CD8-positive, alpha-beta memory T cell (primary cell): ENCODE measurements around the gene TRIM16. TPM values are rescaled to one million over a fixed set of nuclear protein-coding genes. Genes with fewer than 3 reads are reported as not detected.
"Not testable (repeated sequence)": the region's sequence is repeated elsewhere in the genome, so short reads cannot be mapped to it uniquely, and the experiment has no call there.

Experiments used
- CTCF ChIA-PET: fragments of 350-600 bp; sonication (Branson Sonifier 250); formaldehyde crosslinking; loops from one replicate; lab custom pipeline; 2021; ENCODE audit warnings: antibody characterized with exemption; lab: Charles Lee
- POLR2A ChIA-PET: fragments of 350-600 bp; sonication (Branson Sonifier 250); formaldehyde crosslinking; loops from one replicate; lab custom pipeline; 2021; ENCODE audit warnings: antibody characterized with exemption; lab: Charles Lee
- DNase-seq, 5 donors: peaks; one replicate each; pipeline versions ENCODE4 v3.0.0 to v3.0.0-alpha.2; 2020 to 2022; ENCODE audit warnings: mixed read lengths in 1 of 5
- H3K27ac ChIP-seq: one replicate; pipeline ENCODE4 v1.7.0; 2013; ENCODE audit warnings: low read depth, mild to moderate bottlenecking, low read length, moderate library complexity
- H3K27me3 ChIP-seq: 2 replicates; pipeline ENCODE4 v1.7.0; 2013; ENCODE audit warnings: low read length, mild to moderate bottlenecking; ENCODE audit not compliant: insufficient read depth, poor library complexity, severe bottlenecking
- H3K36me3 ChIP-seq: 2 replicates; pipeline ENCODE4 v1.7.0; 2013; ENCODE audit warnings: mild to moderate bottlenecking, low read length, moderate library complexity; ENCODE audit not compliant: insufficient read depth
- H3K4me1 ChIP-seq: 2 replicates; pipeline ENCODE4 v1.7.0; 2013; ENCODE audit warnings: mild to moderate bottlenecking, low read length, moderate library complexity; ENCODE audit not compliant: insufficient read depth
- H3K4me3 ChIP-seq: 2 replicates; pipeline ENCODE4 v1.7.0; 2013; ENCODE audit warnings: mild to moderate bottlenecking, low read length
- H3K9me3 ChIP-seq: 2 replicates; pipeline ENCODE4 v1.7.0; 2013; ENCODE audit warnings: mild to moderate bottlenecking, low read length
- H3K27ac Mint-ChIP-seq, 8 donors: one replicate each; pipeline ENCODE4 v1.8.0; 2020 to 2021; ENCODE audit warnings: mixed read lengths in 8 of 8, mild to moderate bottlenecking in 6 of 8, inconsistent platforms in 3 of 8, moderate library complexity in 3 of 8
- H3K27me3 Mint-ChIP-seq, 2 donors: one replicate each; pipeline ENCODE4 v1.8.0; 2020 to 2021; ENCODE audit warnings: mixed read lengths in 2 of 2, mild to moderate bottlenecking in 1 of 2, moderate library complexity in 1 of 2
- H3K36me3 Mint-ChIP-seq, 3 donors: one replicate each; pipeline ENCODE4 v1.8.0; 2020 to 2021; ENCODE audit warnings: mixed read lengths in 3 of 3, inconsistent platforms in 1 of 3, mild to moderate bottlenecking in 1 of 3
- H3K4me1 Mint-ChIP-seq, 3 donors: one replicate each; pipeline ENCODE4 v1.8.0; 2020 to 2021; ENCODE audit warnings: mixed read lengths in 3 of 3, inconsistent platforms in 1 of 3, mild to moderate bottlenecking in 1 of 3
- H3K4me3 Mint-ChIP-seq, 7 donors: one replicate each; pipeline ENCODE4 v1.8.0; 2020 to 2021; ENCODE audit warnings: mixed read lengths in 7 of 7, mild to moderate bottlenecking in 6 of 7, moderate library complexity in 4 of 7, inconsistent platforms in 2 of 7
- H3K9me3 Mint-ChIP-seq, 5 donors: one replicate each; pipeline ENCODE4 v1.8.0; 2020 to 2022; ENCODE audit warnings: mixed read lengths in 5 of 5, mild to moderate bottlenecking in 3 of 5, moderate library complexity in 2 of 5, inconsistent platforms in 1 of 5
- polyA plus RNA-seq: library from polyadenylated mRNA; unstranded; fragments of 300-500 nt; fragmentation: Illumina TruSeq; gene quantifications from one replicate; pipeline ENCODE4 v1.2.3, GENCODE V29; 2021
- total RNA-seq, 2 experiments: library from RNA; stranded (reverse); gene quantifications; one replicate each; pipeline ENCODE4 v1.2.3, GENCODE V29; 2021

Gene TRIM16
- total and polyA plus RNA-seq, 3 experiments from 2014 or later, result 1.8 to 8.2 (median 8.1) TPM

DNA sequence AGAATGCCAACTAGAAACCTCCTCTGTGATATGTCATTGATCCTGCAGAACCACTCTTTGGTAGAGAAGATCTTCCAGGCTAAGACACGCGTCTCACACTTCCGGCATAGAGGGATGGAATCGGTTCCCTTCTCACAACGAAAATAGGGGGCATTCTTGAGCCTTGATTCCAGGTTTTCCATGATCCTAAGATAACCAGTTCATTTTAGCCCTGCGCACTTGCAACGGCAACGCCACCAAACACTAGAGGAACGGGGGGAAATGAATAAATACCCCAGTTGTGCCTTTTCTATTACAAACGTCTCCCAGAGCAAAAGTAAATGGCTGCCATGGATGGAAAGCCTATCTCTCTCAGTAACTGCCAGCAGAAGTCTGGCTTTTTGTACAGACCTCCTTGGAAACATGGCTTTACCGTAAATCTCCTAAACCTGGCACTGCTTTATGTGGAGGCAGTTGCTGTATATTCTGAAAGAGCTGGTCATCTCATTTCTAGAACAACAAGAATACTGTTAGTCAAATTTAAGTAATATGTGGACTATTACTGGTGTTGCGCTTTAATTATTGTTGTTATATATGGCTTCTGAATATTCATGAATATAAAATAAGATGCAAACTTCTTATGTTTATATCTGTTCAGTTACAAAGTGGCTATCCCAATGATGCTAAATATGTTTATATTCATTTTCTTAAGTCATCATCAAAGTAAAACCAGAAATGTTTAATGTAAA is 64.6 kb downstream of the TRIM16 start, which contains the start of gene FBXW10B:
TSS of gene FBXW10B (minus strand) at position 374 of the 728 bp plus-strand sequence. CDS start at position 182, 192 bp downstream.
- H3K4me3 ChIP-seq, H3K4me3 Mint-ChIP-seq, CTCF ChIA-PET, H3K27me3 ChIP-seq, H3K4me1 ChIP-seq, H3K36me3 ChIP-seq, POLR2A ChIA-PET, H3K9me3 ChIP-seq, H3K27ac ChIP-seq, H3K9me3 Mint-ChIP-seq, H3K36me3 Mint-ChIP-seq, DNase-seq, H3K27me3 Mint-ChIP-seq, H3K4me1 Mint-ChIP-seq: not testable (repeated sequence)
- peak within 1 kb of the TSS in 1 of 8 donors; percentile 36 for H3K27ac Mint-ChIP-seq

DNA sequence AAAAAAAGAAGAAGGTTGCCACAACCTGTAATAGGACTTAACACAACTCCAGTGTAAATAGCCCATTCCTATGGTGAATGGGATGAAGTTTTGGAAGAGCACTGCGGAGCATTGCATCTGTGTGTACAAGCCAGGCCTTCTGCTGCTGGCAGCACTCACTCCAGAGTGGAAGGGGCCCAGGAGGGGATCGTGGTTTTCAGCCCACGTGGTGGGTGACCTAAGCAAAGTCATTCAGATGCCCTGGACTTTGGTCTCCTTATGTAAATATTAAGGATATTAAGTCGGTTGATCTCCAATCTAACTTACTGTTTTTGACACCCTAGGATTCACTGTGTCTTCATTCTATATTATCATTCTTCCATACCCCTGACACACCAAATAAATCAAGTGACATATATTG is 67.3 kb downstream of the TRIM16 start:
- H3K36me3 ChIP-seq, H3K4me3 ChIP-seq, DNase-seq, CTCF ChIA-PET, H3K27me3 ChIP-seq, H3K9me3 Mint-ChIP-seq, H3K27ac ChIP-seq, H3K36me3 Mint-ChIP-seq, H3K27ac Mint-ChIP-seq, H3K9me3 ChIP-seq, H3K4me3 Mint-ChIP-seq, POLR2A ChIA-PET, H3K27me3 Mint-ChIP-seq, H3K4me1 ChIP-seq, H3K4me1 Mint-ChIP-seq: not testable (repeated sequence)

DNA sequence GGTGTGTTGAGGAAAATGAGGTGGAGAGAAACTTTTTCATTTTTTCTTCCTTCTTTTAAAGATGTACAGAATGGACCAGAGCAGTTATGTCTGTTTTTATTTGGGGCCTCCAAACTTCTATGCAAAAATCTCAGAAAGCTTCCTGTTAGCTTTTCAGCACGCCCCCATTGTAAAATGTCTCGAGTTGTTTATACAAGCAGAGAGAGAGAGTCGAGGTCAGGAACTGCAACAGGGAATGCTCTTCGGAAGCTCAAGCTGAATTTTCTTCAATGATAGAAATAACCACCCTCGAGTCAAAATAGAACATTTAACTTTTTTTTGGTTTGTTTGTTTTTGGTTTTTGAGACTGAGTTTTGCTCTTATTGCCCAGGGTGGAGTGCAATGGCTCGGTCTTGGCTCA is 68.3 kb downstream of the TRIM16 start:
- H3K9me3 Mint-ChIP-seq, H3K4me1 ChIP-seq, CTCF ChIA-PET, H3K27ac Mint-ChIP-seq, H3K4me3 ChIP-seq, H3K27ac ChIP-seq, DNase-seq, POLR2A ChIA-PET, H3K9me3 ChIP-seq, H3K27me3 Mint-ChIP-seq, H3K4me1 Mint-ChIP-seq, H3K36me3 Mint-ChIP-seq, H3K27me3 ChIP-seq, H3K4me3 Mint-ChIP-seq, H3K36me3 ChIP-seq: not testable (repeated sequence)

DNA sequence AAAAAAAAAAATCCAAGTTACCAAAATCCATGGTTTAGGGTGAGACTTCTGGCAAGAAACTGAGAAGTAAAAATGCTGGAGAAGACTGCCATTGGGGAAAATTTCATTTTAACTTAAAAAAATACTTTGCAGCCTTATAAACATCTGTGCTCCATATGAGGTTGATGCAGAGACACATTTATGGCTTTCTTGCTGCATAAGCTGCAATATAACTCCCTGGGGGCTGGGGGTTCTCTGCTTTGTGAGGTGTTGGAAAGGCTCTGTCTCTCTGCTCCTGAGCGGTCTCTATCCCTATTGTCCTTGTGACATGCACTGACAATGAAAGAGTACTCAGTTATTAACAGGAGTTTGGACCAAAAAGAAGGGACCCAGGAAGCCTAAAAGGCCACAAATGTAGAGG is 71.0 kb downstream of the TRIM16 start:
- H3K27me3 ChIP-seq, H3K4me1 ChIP-seq, H3K4me1 Mint-ChIP-seq, CTCF ChIA-PET, POLR2A ChIA-PET, DNase-seq, H3K4me3 Mint-ChIP-seq, H3K9me3 Mint-ChIP-seq, H3K27me3 Mint-ChIP-seq, H3K36me3 Mint-ChIP-seq, H3K9me3 ChIP-seq, H3K4me3 ChIP-seq, H3K36me3 ChIP-seq, H3K27ac ChIP-seq, H3K27ac Mint-ChIP-seq: not testable (repeated sequence)

DNA sequence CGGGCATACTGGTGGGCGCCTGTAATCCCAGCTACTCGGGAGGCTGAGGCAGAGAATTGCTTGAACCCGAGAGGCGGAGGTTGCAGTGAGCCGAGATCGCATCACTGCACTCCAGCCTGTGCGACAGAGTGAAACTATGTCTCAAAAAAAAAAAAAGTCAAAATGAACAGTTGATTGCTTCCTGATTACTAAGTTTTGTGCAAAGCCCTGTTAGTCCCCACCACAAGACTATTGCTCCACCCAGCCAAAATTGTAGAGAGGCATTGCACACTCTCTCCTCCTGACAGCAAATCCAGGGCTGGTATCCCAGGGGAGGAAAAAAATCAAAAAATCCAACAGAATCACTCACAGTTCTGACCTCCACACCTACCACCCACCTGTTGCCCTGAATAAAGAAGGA is 91.2 kb downstream of the TRIM16 start:
- H3K36me3 Mint-ChIP-seq, DNase-seq, H3K4me3 ChIP-seq, CTCF ChIA-PET, H3K27me3 ChIP-seq, H3K9me3 ChIP-seq, H3K4me1 ChIP-seq, POLR2A ChIA-PET, H3K9me3 Mint-ChIP-seq, H3K36me3 ChIP-seq, H3K27ac ChIP-seq, H3K27me3 Mint-ChIP-seq: not testable (repeated sequence)
- Mint-ChIP-seq H3K27ac (peak overlapping the region in 1 of 8 donors; percentile 54), H3K4me1 (peaks cover 25 to 38% (median 37%) of the 10 kb centered on the region in 3 donors), H3K4me3 (peak overlapping the region in 1 of 7 donors; percentile 44)

DNA sequence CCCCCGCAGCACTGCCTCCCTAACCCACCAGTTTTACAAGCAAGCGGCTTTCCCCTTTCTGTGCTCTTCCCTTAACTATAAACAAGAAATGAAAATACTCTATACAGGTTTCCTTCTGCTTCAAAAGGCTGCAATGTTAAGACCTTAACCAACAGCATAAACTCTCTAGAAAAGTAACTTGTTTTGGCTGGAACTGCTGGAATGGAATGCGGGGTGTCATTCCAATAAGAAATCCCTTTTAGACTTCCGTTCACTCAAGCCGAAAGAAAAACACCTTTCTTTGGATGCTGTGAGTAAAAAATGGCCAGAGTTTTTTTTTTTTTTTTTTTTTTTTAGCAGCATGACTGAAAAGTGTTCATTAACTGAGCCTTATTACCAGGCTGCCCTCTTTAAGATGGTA is 92.1 kb downstream of the TRIM16 start:
- H3K36me3 ChIP-seq, DNase-seq, H3K27ac ChIP-seq, H3K9me3 ChIP-seq, H3K4me1 ChIP-seq, H3K27me3 Mint-ChIP-seq, H3K36me3 Mint-ChIP-seq, POLR2A ChIA-PET, H3K27me3 ChIP-seq, H3K4me3 ChIP-seq, CTCF ChIA-PET, H3K9me3 Mint-ChIP-seq: not testable (repeated sequence)
- Mint-ChIP-seq H3K27ac (peak overlapping the region in 1 of 8 donors; percentile 35), H3K4me3 (peak overlapping the region in 2 of 7 donors; percentile 19 to 75), H3K4me1 (peaks cover 27 to 43% (median 42%) of the 10 kb centered on the region in 3 donors)

DNA sequence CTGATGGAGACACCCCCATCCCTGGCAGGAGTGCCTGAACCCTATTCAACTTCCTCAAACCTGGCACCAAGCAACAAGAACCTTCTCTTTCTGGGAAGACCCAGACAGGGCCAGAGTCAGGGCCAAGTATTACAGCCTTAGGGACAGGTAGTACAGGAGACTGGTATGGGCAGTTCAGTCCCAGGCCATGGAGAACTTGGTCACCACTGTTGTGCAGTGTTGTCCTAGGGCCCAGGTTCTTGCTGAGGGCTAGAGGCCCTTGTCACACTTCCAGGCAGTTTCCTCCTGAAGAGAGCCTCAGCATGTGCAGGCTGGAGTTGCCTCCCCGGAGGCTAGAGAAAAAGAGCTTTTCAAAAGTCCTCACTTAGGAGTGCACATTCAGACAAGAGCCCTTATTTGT is 93.3 kb downstream of the TRIM16 start:
- H3K4me3 Mint-ChIP-seq, result peak overlapping the region in 4 of 7 donors; percentile 19 to 78 (median 63)
- H3K27me3 Mint-ChIP-seq, H3K36me3 ChIP-seq, H3K36me3 Mint-ChIP-seq, H3K9me3 Mint-ChIP-seq, H3K27ac ChIP-seq, H3K9me3 ChIP-seq, CTCF ChIA-PET, POLR2A ChIA-PET, H3K27me3 ChIP-seq, H3K4me3 ChIP-seq, DNase-seq, H3K4me1 ChIP-seq: not testable (repeated sequence)
- peaks cover 32 to 50% (median 42%) of the 10 kb centered on the region in 3 donors for H3K4me1 Mint-ChIP-seq
- peak overlapping the region in 2 of 8 donors; percentile 35 to 86 for H3K27ac Mint-ChIP-seq

DNA sequence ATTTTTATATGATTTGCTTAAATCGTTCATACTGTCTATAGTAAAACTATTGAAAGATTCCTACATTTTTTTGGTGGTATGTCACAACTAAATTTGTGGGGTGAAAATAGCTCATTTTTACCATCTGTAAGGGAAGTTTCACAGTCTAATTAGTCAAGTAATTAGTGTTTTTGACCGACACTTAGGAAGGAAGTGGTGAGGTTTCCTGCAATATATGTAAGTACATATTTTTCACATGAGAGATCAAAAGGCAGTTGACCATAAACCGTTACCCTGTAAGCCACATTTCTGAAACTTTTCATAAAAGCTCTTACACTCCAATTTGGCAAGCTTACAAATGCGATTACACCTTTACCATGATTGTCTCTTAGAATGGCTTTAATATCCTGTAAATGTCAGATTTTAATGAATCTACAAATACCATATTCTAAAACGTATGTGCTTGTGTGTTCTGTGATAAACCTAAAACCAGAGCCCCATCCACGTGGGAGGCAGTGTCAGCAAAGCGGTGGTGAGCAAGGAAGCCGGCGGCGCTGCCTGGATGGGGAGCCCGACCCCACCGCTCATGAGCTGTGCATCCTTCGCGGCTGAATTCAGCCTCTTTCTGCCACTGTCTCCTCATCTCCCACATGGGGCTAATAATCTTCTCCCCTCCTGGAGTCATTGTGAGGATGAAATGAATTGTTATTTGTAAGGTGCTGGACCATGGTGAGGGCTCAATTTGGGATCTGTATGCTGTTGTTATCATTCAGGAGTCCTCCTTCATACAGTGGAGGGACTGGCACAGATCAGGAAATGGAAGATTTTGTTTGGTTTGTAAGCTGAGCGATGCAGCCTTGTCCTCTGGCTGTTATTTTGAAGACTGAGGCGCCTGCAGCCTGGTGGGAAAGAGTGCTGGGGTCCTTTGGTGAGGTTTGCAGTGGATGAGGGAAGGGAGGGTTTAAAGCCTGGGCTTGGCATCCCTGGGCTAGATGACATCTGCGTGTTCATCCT is 94.3 kb downstream of the TRIM16 start:
- Mint-ChIP-seq H3K27ac (peak overlapping the region in 6 of 8 donors; percentile 49 to 86 (median 66)), H3K4me3 (peak overlapping the region; percentile 50 to 86 (median 78))
- CTCF ChIA-PET, result not testable (repeated sequence)

More for the DNA sequence above, 94.3 kb downstream of the TRIM16 start:
- peak in 3 of 5 donors; percentile 1 to 50 (median 27) for DNase-seq
- H3K9me3 Mint-ChIP-seq, H3K4me3 ChIP-seq, H3K9me3 ChIP-seq, H3K4me1 ChIP-seq, POLR2A ChIA-PET, H3K36me3 ChIP-seq, H3K27me3 Mint-ChIP-seq, H3K27me3 ChIP-seq, H3K27ac ChIP-seq, H3K36me3 Mint-ChIP-seq: not testable (repeated sequence)
- peaks cover 32 to 50% (median 42%) of the 10 kb centered on the region in 3 donors for H3K4me1 Mint-ChIP-seq
